WTC11 (cell line): Measurements from ENCODE around the gene RCL1.

ENCODE experiments used
- SP1 ChIP-seq: sonication (generic); formaldehyde crosslinking; conservative IDR thresholded peaks from 2 replicates; pipeline ENCODE4 v1.8.1; 2022; ENCODE audit warnings: missing genetic modification reagents
- ZNF263 ChIP-seq: sonication (generic); formaldehyde crosslinking; IDR thresholded peaks from 2 replicates; pipeline ENCODE4 v1.8.1; 2022; ENCODE audit warnings: low read depth, mild to moderate bottlenecking, moderate library complexity, missing genetic modification reagents
- TF ChIP-seq, protein P1 (sequence below): fragments of 200-600 bp; IDR thresholded peaks from 2 replicates; pipeline ENCODE4 v1.8.0; 2022; ENCODE audit warnings: antibody characterized with exemption
- TF ChIP-seq, protein P2 (sequence below): sonication (generic); formaldehyde crosslinking; IDR thresholded peaks from 2 replicates; pipeline ENCODE4 v1.8.0; 2022; ENCODE audit warnings: mild to moderate bottlenecking, missing genetic modification reagents
- TF ChIP-seq, protein P3 (sequence below): sonication (generic); formaldehyde crosslinking; IDR thresholded peaks from 2 replicates; pipeline ENCODE4 v1.8.1; 2023; ENCODE audit warnings: mild to moderate bottlenecking, moderate library complexity, missing genetic modification reagents
- TF ChIP-seq, protein P4 (sequence below): sonication (generic); formaldehyde crosslinking; IDR thresholded peaks from 2 replicates; pipeline ENCODE4 v1.8.1; 2022; ENCODE audit warnings: low read depth, missing genetic modification reagents, borderline replicate concordance
- TF ChIP-seq, protein P5 (sequence below): sonication (generic); formaldehyde crosslinking; IDR thresholded peaks from 2 replicates; pipeline ENCODE4 v1.8.1; 2022; ENCODE audit warnings: low read depth, mild to moderate bottlenecking, moderate library complexity, missing genetic modification reagents, borderline replicate concordance

DNA sequence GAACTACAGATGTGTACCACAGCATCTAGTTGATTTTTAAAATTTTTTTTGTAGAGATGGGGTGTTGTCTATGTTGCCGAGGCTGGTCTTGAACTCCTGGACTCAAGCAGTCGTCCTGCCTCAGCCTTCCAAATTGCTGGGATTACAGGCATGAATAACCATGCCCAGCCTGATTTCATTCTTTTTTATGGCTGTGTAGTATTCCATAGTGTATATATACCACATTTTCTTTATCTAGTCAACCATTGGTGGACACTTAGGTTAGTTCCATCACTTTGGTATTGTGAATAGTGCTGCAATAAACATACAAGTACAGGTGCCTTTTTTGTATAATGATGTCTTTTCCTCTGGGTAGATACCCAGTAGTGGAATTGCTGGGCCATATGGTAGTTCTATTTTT, 3.8 kb downstream of the RCL1 start:
- TF ChIP-seq, protein P1, sequence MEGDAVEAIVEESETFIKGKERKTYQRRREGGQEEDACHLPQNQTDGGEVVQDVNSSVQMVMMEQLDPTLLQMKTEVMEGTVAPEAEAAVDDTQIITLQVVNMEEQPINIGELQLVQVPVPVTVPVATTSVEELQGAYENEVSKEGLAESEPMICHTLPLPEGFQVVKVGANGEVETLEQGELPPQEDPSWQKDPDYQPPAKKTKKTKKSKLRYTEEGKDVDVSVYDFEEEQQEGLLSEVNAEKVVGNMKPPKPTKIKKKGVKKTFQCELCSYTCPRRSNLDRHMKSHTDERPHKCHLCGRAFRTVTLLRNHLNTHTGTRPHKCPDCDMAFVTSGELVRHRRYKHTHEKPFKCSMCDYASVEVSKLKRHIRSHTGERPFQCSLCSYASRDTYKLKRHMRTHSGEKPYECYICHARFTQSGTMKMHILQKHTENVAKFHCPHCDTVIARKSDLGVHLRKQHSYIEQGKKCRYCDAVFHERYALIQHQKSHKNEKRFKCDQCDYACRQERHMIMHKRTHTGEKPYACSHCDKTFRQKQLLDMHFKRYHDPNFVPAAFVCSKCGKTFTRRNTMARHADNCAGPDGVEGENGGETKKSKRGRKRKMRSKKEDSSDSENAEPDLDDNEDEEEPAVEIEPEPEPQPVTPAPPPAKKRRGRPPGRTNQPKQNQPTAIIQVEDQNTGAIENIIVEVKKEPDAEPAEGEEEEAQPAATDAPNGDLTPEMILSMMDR = no peak
- TF ChIP-seq, protein P2, sequence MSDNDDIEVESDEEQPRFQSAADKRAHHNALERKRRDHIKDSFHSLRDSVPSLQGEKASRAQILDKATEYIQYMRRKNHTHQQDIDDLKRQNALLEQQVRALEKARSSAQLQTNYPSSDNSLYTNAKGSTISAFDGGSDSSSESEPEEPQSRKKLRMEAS = no peak
- TF ChIP-seq, protein P3, sequence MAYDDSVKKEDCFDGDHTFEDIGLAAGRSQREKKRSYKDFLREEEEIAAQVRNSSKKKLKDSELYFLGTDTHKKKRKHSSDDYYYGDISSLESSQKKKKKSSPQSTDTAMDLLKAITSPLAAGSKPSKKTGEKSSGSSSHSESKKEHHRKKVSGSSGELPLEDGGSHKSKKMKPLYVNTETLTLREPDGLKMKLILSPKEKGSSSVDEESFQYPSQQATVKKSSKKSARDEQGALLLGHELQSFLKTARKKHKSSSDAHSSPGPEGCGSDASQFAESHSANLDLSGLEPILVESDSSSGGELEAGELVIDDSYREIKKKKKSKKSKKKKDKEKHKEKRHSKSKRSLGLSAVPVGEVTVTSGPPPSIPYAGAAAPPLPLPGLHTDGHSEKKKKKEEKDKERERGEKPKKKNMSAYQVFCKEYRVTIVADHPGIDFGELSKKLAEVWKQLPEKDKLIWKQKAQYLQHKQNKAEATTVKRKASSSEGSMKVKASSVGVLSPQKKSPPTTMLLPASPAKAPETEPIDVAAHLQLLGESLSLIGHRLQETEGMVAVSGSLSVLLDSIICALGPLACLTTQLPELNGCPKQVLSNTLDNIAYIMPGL = no peak
- TF ChIP-seq ZNF263 (CRISPR knock-in tag) (no peak), SP1 (CRISPR knock-in tag) (no peak)
- TF ChIP-seq, protein P4, sequence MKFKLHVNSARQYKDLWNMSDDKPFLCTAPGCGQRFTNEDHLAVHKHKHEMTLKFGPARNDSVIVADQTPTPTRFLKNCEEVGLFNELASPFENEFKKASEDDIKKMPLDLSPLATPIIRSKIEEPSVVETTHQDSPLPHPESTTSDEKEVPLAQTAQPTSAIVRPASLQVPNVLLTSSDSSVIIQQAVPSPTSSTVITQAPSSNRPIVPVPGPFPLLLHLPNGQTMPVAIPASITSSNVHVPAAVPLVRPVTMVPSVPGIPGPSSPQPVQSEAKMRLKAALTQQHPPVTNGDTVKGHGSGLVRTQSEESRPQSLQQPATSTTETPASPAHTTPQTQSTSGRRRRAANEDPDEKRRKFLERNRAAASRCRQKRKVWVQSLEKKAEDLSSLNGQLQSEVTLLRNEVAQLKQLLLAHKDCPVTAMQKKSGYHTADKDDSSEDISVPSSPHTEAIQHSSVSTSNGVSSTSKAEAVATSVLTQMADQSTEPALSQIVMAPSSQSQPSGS (CRISPR knock-in tag) = no peak
- TF ChIP-seq, protein P5, sequence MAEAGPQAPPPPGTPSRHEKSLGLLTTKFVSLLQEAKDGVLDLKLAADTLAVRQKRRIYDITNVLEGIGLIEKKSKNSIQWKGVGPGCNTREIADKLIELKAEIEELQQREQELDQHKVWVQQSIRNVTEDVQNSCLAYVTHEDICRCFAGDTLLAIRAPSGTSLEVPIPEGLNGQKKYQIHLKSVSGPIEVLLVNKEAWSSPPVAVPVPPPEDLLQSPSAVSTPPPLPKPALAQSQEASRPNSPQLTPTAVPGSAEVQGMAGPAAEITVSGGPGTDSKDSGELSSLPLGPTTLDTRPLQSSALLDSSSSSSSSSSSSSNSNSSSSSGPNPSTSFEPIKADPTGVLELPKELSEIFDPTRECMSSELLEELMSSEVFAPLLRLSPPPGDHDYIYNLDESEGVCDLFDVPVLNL (CRISPR knock-in tag) = no peak
